Fibroblast of lung (primary cell): ENCODE measurements around the gene PUM2.

Experiments used
- EZH2 ChIP-seq: IDR thresholded peaks from 2 replicates; pipeline ENCODE4 v1.5.1; 2012; ENCODE audit warnings: low read length, control low read depth, mild to moderate bottlenecking; ENCODE audit errors: missing control alignments
- TF ChIP-seq, protein P1 (sequence below), 2 donors: IDR thresholded peaks in 1 of 2; conservative IDR thresholded peaks in 1 of 2; 1 replicate in 1 of 2; 2 replicates in 1 of 2; pipeline ENCODE4 v1.5.1; 2011 to 2012; ENCODE audit warnings: low read length in 2 of 2, control low read depth in 1 of 2, inconsistent platforms in 1 of 2, low read depth in 1 of 2, mild to moderate bottlenecking in 1 of 2

DNA sequence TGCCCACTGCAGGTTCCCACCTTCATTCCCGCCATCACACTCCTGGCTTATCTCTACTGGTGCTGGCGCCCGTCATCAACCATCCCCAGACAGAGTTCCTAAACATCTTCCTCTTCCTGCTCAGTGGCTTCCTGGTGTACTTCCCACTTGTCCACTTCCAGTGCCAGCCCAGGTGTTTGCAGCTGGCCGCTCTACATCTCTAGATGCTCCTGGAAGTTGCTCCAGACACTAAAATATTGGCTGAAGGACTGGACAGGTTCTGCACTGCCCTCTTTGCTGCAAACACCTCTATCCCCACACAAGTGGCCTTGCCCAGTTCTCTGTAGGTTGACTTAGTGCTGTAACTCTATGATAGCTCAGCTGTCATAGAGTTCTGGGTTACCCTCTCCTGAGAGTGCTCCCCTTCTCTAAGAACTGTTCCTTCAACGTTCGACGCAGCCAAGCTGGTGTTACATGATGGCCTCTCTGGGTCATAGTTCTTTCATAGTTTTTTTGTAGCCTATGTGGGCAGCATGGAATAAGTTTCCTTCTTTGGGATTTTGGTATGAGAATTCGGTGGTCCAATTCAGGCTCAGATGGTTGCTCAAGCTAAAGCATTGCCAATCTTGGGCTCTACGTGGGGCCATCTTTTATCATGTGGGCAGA lies 45.8 kb upstream of the PUM2 start:
- TF ChIP-seq, protein P1, sequence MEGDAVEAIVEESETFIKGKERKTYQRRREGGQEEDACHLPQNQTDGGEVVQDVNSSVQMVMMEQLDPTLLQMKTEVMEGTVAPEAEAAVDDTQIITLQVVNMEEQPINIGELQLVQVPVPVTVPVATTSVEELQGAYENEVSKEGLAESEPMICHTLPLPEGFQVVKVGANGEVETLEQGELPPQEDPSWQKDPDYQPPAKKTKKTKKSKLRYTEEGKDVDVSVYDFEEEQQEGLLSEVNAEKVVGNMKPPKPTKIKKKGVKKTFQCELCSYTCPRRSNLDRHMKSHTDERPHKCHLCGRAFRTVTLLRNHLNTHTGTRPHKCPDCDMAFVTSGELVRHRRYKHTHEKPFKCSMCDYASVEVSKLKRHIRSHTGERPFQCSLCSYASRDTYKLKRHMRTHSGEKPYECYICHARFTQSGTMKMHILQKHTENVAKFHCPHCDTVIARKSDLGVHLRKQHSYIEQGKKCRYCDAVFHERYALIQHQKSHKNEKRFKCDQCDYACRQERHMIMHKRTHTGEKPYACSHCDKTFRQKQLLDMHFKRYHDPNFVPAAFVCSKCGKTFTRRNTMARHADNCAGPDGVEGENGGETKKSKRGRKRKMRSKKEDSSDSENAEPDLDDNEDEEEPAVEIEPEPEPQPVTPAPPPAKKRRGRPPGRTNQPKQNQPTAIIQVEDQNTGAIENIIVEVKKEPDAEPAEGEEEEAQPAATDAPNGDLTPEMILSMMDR (conservative IDR thresholded peaks at IDR 0.05 in 1 of 2, IDR thresholded peaks at IDR 0.05 in 1 of 2; ENCODE audit: low read depth in 1 of 2, low read length in 2 of 2) = no peak
- TF ChIP-seq EZH2 = no peak
